ENCODE measurements around the gene MAP7. TPM values are rescaled to one million over a fixed set of nuclear protein-coding genes. Genes with fewer than 3 reads are reported as not detected.

Gene MAP7
- total and polyA plus RNA-seq, 2 experiments from 2014 or later: 44.7 to 49.2 TPM

GRCh38 chr6:136500414-136500813 lies 49.8 kb downstream of the MAP7 start:
- H3K4me3 Mint-ChIP-seq: no peak overlapping the region
- peak overlapping the region; percentile 97 for H3K27ac ChIP-seq (ENCODE audit: low read depth)
- H3K4me1 ChIP-seq (ENCODE audit: insufficient read depth): peaks cover 73% of the 10 kb centered on the region
- no peak for TF ChIP-seq JUNB (IDR thresholded peaks at IDR 0.05; ENCODE audit: unreplicated experiment)
- no peak for TF ChIP-seq CTCF (conservative IDR thresholded peaks at IDR 0.05; ENCODE audit: low read depth in 2 of 2)
- no peak for TF ChIP-seq POLR2AphosphoS5 (IDR thresholded peaks at IDR 0.05; ENCODE audit: low read depth)
- no peak for TF ChIP-seq EZH2phosphoT487 (IDR thresholded peaks at IDR 0.05; ENCODE audit: unreplicated experiment)
- no peak for TF ChIP-seq ETS1 (IDR thresholded peaks at IDR 0.05)
- TF ChIP-seq CREB1 (CRISPR knock-in tag; IDR thresholded peaks at IDR 0.05; ENCODE audit: low read depth): no peak
- H3F3A ChIP-seq (replicated peaks; ENCODE audit: low read depth): peaks cover 9% of the 10 kb centered on the region
- DNase-seq (ENCODE audit: low spot score) (no peak), ATAC-seq (no peak)
- no peak overlapping the region for H2AFZ ChIP-seq
- H3K4me3 ChIP-seq: no peak overlapping the region
- no peaks in the 10 kb centered on the region for H4K20me1 ChIP-seq (replicated peaks; ENCODE audit: insufficient read depth)
- H3K4me1 Mint-ChIP-seq: peaks cover 79% of the 10 kb centered on the region
- H3K4me2 ChIP-seq: peak overlapping the region; percentile 70
- H3K36me3 ChIP-seq (ENCODE audit: insufficient read depth): no peaks in the 10 kb centered on the region
- H3K27me3 Mint-ChIP-seq (ENCODE audit: insufficient read depth, low read depth, poor library complexity): peaks cover 10% of the 10 kb centered on the region
- H3K27ac Mint-ChIP-seq: peak overlapping the region; percentile 63
- H3K79me2 ChIP-seq (replicated peaks; ENCODE audit: insufficient read depth): peaks cover 63% of the 10 kb centered on the region
- no peaks in the 10 kb centered on the region; the same call in 2 of the 3 replicates for H3K9me3 Mint-ChIP-seq
- no peaks in the 10 kb centered on the region for H3K27me3 ChIP-seq (ENCODE audit: insufficient read depth)
- H3K36me3 Mint-ChIP-seq (ENCODE audit: low read depth): no peaks in the 10 kb centered on the region
- H3K9me2 ChIP-seq (ENCODE audit: insufficient read depth): no peaks in the 10 kb centered on the region

- Histone ChIP-seq H4K20me1 (replicated peaks; ENCODE audit: insufficient read depth) (no peaks in the 10 kb centered on the region), H3K4me2 (no peak overlapping the region), H2AFZ (no peak overlapping the region), H3K27ac (ENCODE audit: low read depth) (0 out of 2 replicates have a peak overlapping the region, but pooled peaks have one; percentile 19), H3K79me2 (replicated peaks; ENCODE audit: insufficient read depth) (peaks cover 71% of the 10 kb centered on the region), H3K36me3 (ENCODE audit: insufficient read depth) (no peaks in the 10 kb centered on the region), H3K4me1 (ENCODE audit: insufficient read depth) (peaks cover 71% of the 10 kb centered on the region), H3F3A (replicated peaks; ENCODE audit: low read depth) (peaks cover 9% of the 10 kb centered on the region), H3K27me3 (ENCODE audit: insufficient read depth) (no peaks in the 10 kb centered on the region), H3K9me2 (ENCODE audit: insufficient read depth) (no peaks in the 10 kb centered on the region), H3K4me3 (no peak overlapping the region)
- Mint-ChIP-seq H3K4me3 (no peak overlapping the region), H3K4me1 (peaks cover 82% of the 10 kb centered on the region), H3K27ac (peak overlapping the region; percentile 90), H3K36me3 (ENCODE audit: low read depth) (no peaks in the 10 kb centered on the region), H3K27me3 (ENCODE audit: insufficient read depth, low read depth, poor library complexity) (peaks cover 10% of the 10 kb centered on the region), H3K9me3 (no peaks in the 10 kb centered on the region; the same call in 2 of the 3 replicates)
- DNase-seq (ENCODE audit: low spot score) (no peak), ATAC-seq (no peak)
- TF ChIP-seq EZH2 (IDR thresholded peaks at IDR 0.05; ENCODE audit: low read depth, unreplicated experiment) (no peak), ZNF114 (CRISPR knock-in tag; IDR thresholded peaks at IDR 0.05) (no peak), EZH2phosphoT487 (IDR thresholded peaks at IDR 0.05; ENCODE audit: unreplicated experiment) (no peak), ZNF462 (CRISPR knock-in tag; IDR thresholded peaks at IDR 0.05) (no peak)
Observed at GRCh38 chr6:136499370-136499769, 50.9 kb downstream of the MAP7 start.
